Measurements from ENCODE around the gene MYBPHL.

The MYBPHL gene

GRCh38 chr1:109279615-109280278 lies 27.1 kb downstream of the MYBPHL start:
- no peak for DNase-seq (ENCODE audit: low read depth)

GRCh38 chr1:109277434-109278204 lies 29.2 kb downstream of the MYBPHL start:
- DNase-seq (ENCODE audit: low read depth): peak; percentile 46

- no peak for DNase-seq (ENCODE audit: low read depth)
These were observed 31.0 kb downstream of the MYBPHL start for GRCh38 chr1:109275706-109276345.

- no peak for DNase-seq (ENCODE audit: low read depth)
These were observed 32.0 kb downstream of the MYBPHL start for GRCh38 chr1:109274533-109275476.

GRCh38 chr1:109273570-109274288 lies 33.1 kb downstream of the MYBPHL start:
- DNase-seq (ENCODE audit: low read depth): no peak

- no peak for DNase-seq (ENCODE audit: low read depth)
These were observed 33.8 kb downstream of the MYBPHL start for GRCh38 chr1:109272831-109273547.

- DNase-seq (ENCODE audit: low read depth): no peak
These were observed 34.6 kb downstream of the MYBPHL start for GRCh38 chr1:109272021-109272799.

GRCh38 chr1:109271458-109271857 lies 35.4 kb downstream of the MYBPHL start:
- DNase-seq (ENCODE audit: low read depth): no peak

- no peak for DNase-seq (ENCODE audit: low read depth)
These were observed 36.0 kb downstream of the MYBPHL start for GRCh38 chr1:109270623-109271317.

GRCh38 chr1:109269981-109270622 lies 36.7 kb downstream of the MYBPHL start:
- DNase-seq (ENCODE audit: low read depth): no peak

- no peak for DNase-seq (ENCODE audit: low read depth)
These were observed 37.4 kb downstream of the MYBPHL start for GRCh38 chr1:109269212-109269980.

- no peak for DNase-seq (ENCODE audit: low read depth)
These were observed 38.2 kb downstream of the MYBPHL start for GRCh38 chr1:109268431-109269211.

GRCh38 chr1:109267743-109268300 lies 39.0 kb downstream of the MYBPHL start:
- no peak for DNase-seq (ENCODE audit: low read depth)

GRCh38 chr1:109266965-109267364 lies 39.8 kb downstream of the MYBPHL start:
- no peak for DNase-seq (ENCODE audit: low read depth)

GRCh38 chr1:109265741-109266330 lies 41.0 kb downstream of the MYBPHL start:
- no peak for DNase-seq (ENCODE audit: low read depth)

- DNase-seq (ENCODE audit: low read depth): no peak
These were observed 41.8 kb downstream of the MYBPHL start for GRCh38 chr1:109265016-109265415.
